ENCODE results near the gene DNASE1.
A peak's percentile ranks its signal among the peaks of the same experiment; 100 is the strongest.

Gene DNASE1

DNA sequence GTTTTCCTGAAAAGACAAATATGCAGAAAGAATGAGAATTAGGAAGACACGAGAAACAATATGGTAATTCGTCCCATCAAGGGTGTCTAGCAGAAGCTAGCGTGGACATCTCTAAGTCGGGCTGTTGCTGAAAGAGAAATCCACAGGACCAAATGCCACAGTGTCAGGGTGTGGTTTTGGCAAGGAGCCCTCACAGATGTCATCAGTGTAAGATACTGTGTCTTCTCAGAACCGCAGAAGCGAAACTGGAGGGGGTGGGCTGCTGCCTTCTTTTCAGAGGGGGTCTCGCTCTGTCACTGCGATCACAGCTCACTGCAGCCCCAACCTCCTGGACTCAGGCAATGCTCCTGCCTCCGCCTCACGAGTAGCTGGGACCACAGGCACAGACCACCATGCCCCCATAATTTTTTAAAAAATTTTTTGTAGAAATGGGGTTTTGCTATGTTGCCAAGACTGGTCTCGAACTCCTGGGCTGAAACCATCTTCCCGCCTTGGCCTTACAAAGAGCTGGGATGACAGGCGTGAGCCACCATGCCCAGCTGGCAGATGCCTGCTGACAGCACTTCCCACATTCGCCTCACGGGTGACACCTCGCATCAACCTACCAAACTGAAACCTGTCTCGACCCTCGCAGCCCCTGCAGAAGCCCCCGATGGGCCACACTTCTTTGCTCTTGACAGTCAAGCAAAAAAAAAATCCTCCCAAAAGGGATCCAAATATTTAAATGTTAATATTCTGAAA lies 36.7 kb downstream of the DNASE1 start:
- DNase-seq (ENCODE audit: low spot score) = no peak

GRCh38 chr16:3691761-3692160 lies 37.3 kb downstream of the DNASE1 start:
- H2BK15ac ChIP-seq (ENCODE audit: low read length) = no peak overlapping the region
- no peak overlapping the region for H2AK5ac ChIP-seq (ENCODE audit: low read depth, low read length)
- no peak overlapping the region for H4K8ac ChIP-seq (ENCODE audit: low read depth, low read length)
- no peak overlapping the region for H2BK120ac ChIP-seq (ENCODE audit: low read depth, low read length)
- H3K9me3 ChIP-seq (replicated peaks in 1 of 2; ENCODE audit: control insufficient read depth in 2 of 2, insufficient read depth in 1 of 2, low read depth in 1 of 2, low read length in 2 of 2) = no peaks in the 10 kb centered on the region
- no CpG with 5 or more reads among the region's 12 CpGs for WGBS, 2 donors (ENCODE audit: extremely low coverage in 2 of 2, insufficient read length in 2 of 2, insufficient replicate concordance in 1 of 2)
- H3K4me2 ChIP-seq (ENCODE audit: insufficient read depth, low read length, poor library complexity, severe bottlenecking) = no peak overlapping the region
- no peak overlapping the region for H3K9ac ChIP-seq (ENCODE audit: low read depth, low read length, poor library complexity)
- H3K4me3 ChIP-seq (ENCODE audit: low read length in 2 of 2) = no peak overlapping the region
- no peaks in the 10 kb centered on the region for H3K79me1 ChIP-seq (ENCODE audit: low read depth, low read length)
- peaks cover 14 to 65% of the 10 kb centered on the region in 2 donors for H3K36me3 ChIP-seq (replicated peaks in 1 of 2; ENCODE audit: control insufficient read depth in 2 of 2, insufficient read depth in 2 of 2, low read length in 2 of 2)
- H3K4me1 ChIP-seq (ENCODE audit: control insufficient read depth in 2 of 2, insufficient read depth in 1 of 2, low read depth in 1 of 2, low read length in 2 of 2) = no peaks in the 10 kb centered on the region
- no peak overlapping the region for H2BK12ac ChIP-seq (ENCODE audit: low read length)
- H3K23ac ChIP-seq (ENCODE audit: low read depth, low read length, poor library complexity) = no peak overlapping the region
- H3K27me3 ChIP-seq (ENCODE audit: control insufficient read depth in 3 of 3, insufficient read depth in 3 of 3, low read depth in 1 of 3, low read length in 3 of 3) = no peaks in the 10 kb centered on the region
- DNase-seq (ENCODE audit: low spot score) = no peak
- H3K27ac ChIP-seq (replicated peaks; ENCODE audit: low read length) = no peak overlapping the region
- H3K14ac ChIP-seq (ENCODE audit: low read length) = no peak overlapping the region
- H3K18ac ChIP-seq (ENCODE audit: low read length) = no peak overlapping the region
- no peak overlapping the region for H3K4ac ChIP-seq (ENCODE audit: low read length)
- no peak overlapping the region for H4K91ac ChIP-seq (ENCODE audit: low read depth, low read length, poor library complexity)
- H2AFZ ChIP-seq (ENCODE audit: low read length) = no peak overlapping the region
- no peak overlapping the region for H2BK5ac ChIP-seq (ENCODE audit: low read length)

More for the DNA sequence above, 36.7 kb downstream of the DNASE1 start:
- no peaks in the 10 kb centered on the region for H3K4me1 ChIP-seq (ENCODE audit: control insufficient read depth in 2 of 2, insufficient read depth in 1 of 2, low read depth in 1 of 2, low read length in 2 of 2)
- H3K9ac ChIP-seq (ENCODE audit: low read depth, low read length, poor library complexity) = no peak overlapping the region
- H2AK5ac ChIP-seq (ENCODE audit: low read depth, low read length) = no peak overlapping the region
- H4K91ac ChIP-seq (ENCODE audit: low read depth, low read length, poor library complexity) = no peak overlapping the region
- H3K18ac ChIP-seq (ENCODE audit: low read length) = no peak overlapping the region
- no peak overlapping the region for H3K4me3 ChIP-seq (ENCODE audit: low read length in 2 of 2)
- no peak overlapping the region for H2BK15ac ChIP-seq (ENCODE audit: low read length)
- H3K79me1 ChIP-seq (ENCODE audit: low read depth, low read length) = no peaks in the 10 kb centered on the region
- H4K8ac ChIP-seq (ENCODE audit: low read depth, low read length) = no peak overlapping the region
- H3K4ac ChIP-seq (ENCODE audit: low read length) = no peak overlapping the region
- H2BK120ac ChIP-seq (ENCODE audit: low read depth, low read length) = no peak overlapping the region
- peaks cover 16 to 67% of the 10 kb centered on the region in 2 donors for H3K36me3 ChIP-seq (replicated peaks in 1 of 2; ENCODE audit: control insufficient read depth in 2 of 2, insufficient read depth in 2 of 2, low read length in 2 of 2)
- WGBS, 2 donors (ENCODE audit: extremely low coverage in 2 of 2, insufficient read length in 2 of 2, insufficient replicate concordance in 1 of 2) = no CpG with 5 or more reads among the region's 19 CpGs
- no peaks in the 10 kb centered on the region for H3K27me3 ChIP-seq (ENCODE audit: control insufficient read depth in 3 of 3, insufficient read depth in 3 of 3, low read depth in 1 of 3, low read length in 3 of 3)
- H3K14ac ChIP-seq (ENCODE audit: low read length) = no peak overlapping the region
- H3K9me3 ChIP-seq (replicated peaks in 1 of 2; ENCODE audit: control insufficient read depth in 2 of 2, insufficient read depth in 1 of 2, low read depth in 1 of 2, low read length in 2 of 2) = no peaks in the 10 kb centered on the region
- H3K4me2 ChIP-seq (ENCODE audit: insufficient read depth, low read length, poor library complexity, severe bottlenecking) = no peak overlapping the region
- H3K27ac ChIP-seq (replicated peaks; ENCODE audit: low read length) = no peak overlapping the region
- no peak overlapping the region for H3K23ac ChIP-seq (ENCODE audit: low read depth, low read length, poor library complexity)
- H2BK12ac ChIP-seq (ENCODE audit: low read length) = no peak overlapping the region
- H2AFZ ChIP-seq (ENCODE audit: low read length) = no peak overlapping the region
- no peak overlapping the region for H2BK5ac ChIP-seq (ENCODE audit: low read length)

GRCh38 chr16:3694051-3694450 lies 39.6 kb downstream of the DNASE1 start:
- no peaks in the 10 kb centered on the region for H3K9me3 ChIP-seq (replicated peaks in 1 of 2; ENCODE audit: control insufficient read depth in 2 of 2, insufficient read depth in 1 of 2, low read depth in 1 of 2, low read length in 2 of 2)
- H3K79me1 ChIP-seq (ENCODE audit: low read depth, low read length) = no peaks in the 10 kb centered on the region
- no peak overlapping the region for H3K23ac ChIP-seq (ENCODE audit: low read depth, low read length, poor library complexity)
- H3K27ac ChIP-seq (replicated peaks; ENCODE audit: low read length) = no peak overlapping the region
- H3K18ac ChIP-seq (ENCODE audit: low read length) = no peak overlapping the region
- no peak overlapping the region for H4K8ac ChIP-seq (ENCODE audit: low read depth, low read length)
- H2BK120ac ChIP-seq (ENCODE audit: low read depth, low read length) = no peak overlapping the region
- WGBS, 2 donors (ENCODE audit: extremely low coverage in 2 of 2, insufficient read length in 2 of 2, insufficient replicate concordance in 1 of 2) = no CpG with 5 or more reads among the region's 9 CpGs
- no peaks in the 10 kb centered on the region for H3K27me3 ChIP-seq (ENCODE audit: control insufficient read depth in 3 of 3, insufficient read depth in 3 of 3, low read depth in 1 of 3, low read length in 3 of 3)
- no peak overlapping the region for H4K91ac ChIP-seq (ENCODE audit: low read depth, low read length, poor library complexity)
- peaks cover 8 to 42% of the 10 kb centered on the region in 2 donors for H3K36me3 ChIP-seq (replicated peaks in 1 of 2; ENCODE audit: control insufficient read depth in 2 of 2, insufficient read depth in 2 of 2, low read length in 2 of 2)
- no peak overlapping the region for H2AFZ ChIP-seq (ENCODE audit: low read length)
- no peak overlapping the region for H3K4me2 ChIP-seq (ENCODE audit: insufficient read depth, low read length, poor library complexity, severe bottlenecking)
- no peak overlapping the region for H3K14ac ChIP-seq (ENCODE audit: low read length)
- no peak overlapping the region for H3K4me3 ChIP-seq (ENCODE audit: low read length in 2 of 2)
- H3K4me1 ChIP-seq (ENCODE audit: control insufficient read depth in 2 of 2, insufficient read depth in 1 of 2, low read depth in 1 of 2, low read length in 2 of 2) = no peaks in the 10 kb centered on the region
- no peak overlapping the region for H3K9ac ChIP-seq (ENCODE audit: low read depth, low read length, poor library complexity)
- no peak overlapping the region for H2AK5ac ChIP-seq (ENCODE audit: low read depth, low read length)
- no peak overlapping the region for H2BK12ac ChIP-seq (ENCODE audit: low read length)
- no peak overlapping the region for H2BK5ac ChIP-seq (ENCODE audit: low read length)
- no peak overlapping the region for H3K4ac ChIP-seq (ENCODE audit: low read length)
- no peak overlapping the region for H2BK15ac ChIP-seq (ENCODE audit: low read length)
- DNase-seq (ENCODE audit: low spot score) = no peak

GRCh38 chr16:3695610-3696369 lies 41.3 kb downstream of the DNASE1 start:
- Histone ChIP-seq H3K14ac (ENCODE audit: low read length) (no peak overlapping the region), H3K4me2 (ENCODE audit: insufficient read depth, low read length, poor library complexity, severe bottlenecking) (no peak overlapping the region), H4K91ac (ENCODE audit: low read depth, low read length, poor library complexity) (no peak overlapping the region), H3K36me3 (replicated peaks in 1 of 2; ENCODE audit: control insufficient read depth in 2 of 2, insufficient read depth in 2 of 2, low read length in 2 of 2) (peaks cover 2 to 37% of the 10 kb centered on the region in 2 donors), H2BK5ac (ENCODE audit: low read length) (no peak overlapping the region), H2BK120ac (ENCODE audit: low read depth, low read length) (no peak overlapping the region), H3K9me3 (replicated peaks in 1 of 2; ENCODE audit: control insufficient read depth in 2 of 2, insufficient read depth in 1 of 2, low read depth in 1 of 2, low read length in 2 of 2) (no peaks in the 10 kb centered on the region), H3K27ac (replicated peaks; ENCODE audit: low read length) (no peak overlapping the region), H3K79me1 (ENCODE audit: low read depth, low read length) (no peaks in the 10 kb centered on the region), H3K4me3 (ENCODE audit: low read length in 2 of 2) (no peak overlapping the region), H3K9ac (ENCODE audit: low read depth, low read length, poor library complexity) (no peak overlapping the region), H4K8ac (ENCODE audit: low read depth, low read length) (no peak overlapping the region), H2AFZ (ENCODE audit: low read length) (no peak overlapping the region), H3K18ac (ENCODE audit: low read length) (peak overlapping the region; percentile 29), H2BK15ac (ENCODE audit: low read length) (no peak overlapping the region), H2BK12ac (ENCODE audit: low read length) (no peak overlapping the region), H3K4ac (ENCODE audit: low read length) (no peak overlapping the region), H3K27me3 (ENCODE audit: control insufficient read depth in 3 of 3, insufficient read depth in 3 of 3, low read depth in 1 of 3, low read length in 3 of 3) (no peaks in the 10 kb centered on the region), H3K4me1 (ENCODE audit: control insufficient read depth in 2 of 2, insufficient read depth in 1 of 2, low read depth in 1 of 2, low read length in 2 of 2) (no peaks in the 10 kb centered on the region), H3K23ac (ENCODE audit: low read depth, low read length, poor library complexity) (no peak overlapping the region), H2AK5ac (ENCODE audit: low read depth, low read length) (no peak overlapping the region)
- DNase-seq (ENCODE audit: low spot score) = no peak
- WGBS, 2 donors (ENCODE audit: extremely low coverage in 2 of 2, insufficient read length in 2 of 2, insufficient replicate concordance in 1 of 2) = no CpG with 5 or more reads among the region's 19 CpGs
